HEK293T (cell line): ENCODE results near the gene PZP.

Experiments
- BHLHE40 ChIP-seq: fragments of 450-650 bp; IDR thresholded peaks from 2 replicates; pipeline ENCODE4 v1.6.1; 2016; ENCODE audit warnings: mild to moderate bottlenecking, moderate library complexity, borderline replicate concordance
- ELF4 ChIP-seq: fragments of 450-650 bp; IDR thresholded peaks from 2 replicates; pipeline ENCODE4 v1.6.1; 2017; ENCODE audit warnings: antibody characterized with exemption
- FOXA1 ChIP-seq: fragments of 450-650 bp; IDR thresholded peaks from 2 replicates; pipeline ENCODE4 v1.6.1; 2016; ENCODE audit warnings: mild to moderate bottlenecking
- FOXK2 ChIP-seq: fragments of 450-650 bp; IDR thresholded peaks from 2 replicates; pipeline ENCODE4 v1.6.1; 2016; ENCODE audit warnings: mild to moderate bottlenecking
- L3MBTL2 ChIP-seq: fragments of 450-650 bp; conservative IDR thresholded peaks from 2 replicates; pipeline ENCODE4 v1.6.1; 2016; ENCODE audit warnings: mild to moderate bottlenecking
- NFRKB ChIP-seq: fragments of 450-650 bp; IDR thresholded peaks from 2 replicates; pipeline ENCODE4 v1.6.1; 2016; ENCODE audit warnings: mild to moderate bottlenecking, moderate library complexity
- SUZ12 ChIP-seq: fragments of 450-650 bp; IDR thresholded peaks from 2 replicates; pipeline ENCODE4 v1.6.1; 2016; ENCODE audit warnings: mild to moderate bottlenecking
- ZNF384 ChIP-seq: fragments of 450-650 bp; IDR thresholded peaks from 2 replicates; pipeline ENCODE4 v1.6.1; 2016
- TF ChIP-seq, protein P1 (sequence below): fragments of 450-650 bp; IDR thresholded peaks from 2 replicates; pipeline ENCODE4 v1.6.1; 2016

DNA sequence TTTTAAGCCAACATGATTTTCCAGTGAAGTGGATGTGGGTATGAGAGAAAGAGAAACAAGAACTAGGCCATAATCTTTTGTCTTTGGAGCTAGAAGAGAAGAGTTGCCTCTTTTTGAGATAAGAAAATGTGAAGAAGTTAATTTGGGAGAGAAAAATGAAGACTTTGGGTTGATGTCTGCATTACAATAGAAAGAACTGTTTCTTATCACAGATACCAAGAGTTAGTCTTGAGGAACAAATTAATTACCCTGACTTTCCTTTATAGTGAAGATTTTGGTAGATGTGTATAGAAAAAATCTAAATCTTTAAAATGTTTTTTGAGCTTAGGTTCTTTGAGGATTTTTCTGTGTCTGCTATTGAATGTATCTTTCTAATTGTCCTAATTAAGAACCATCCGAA, 96.7 kb downstream of the PZP start:
- TF ChIP-seq ZNF384: no peak
- TF ChIP-seq BHLHE40: no peak
- no peak for TF ChIP-seq ELF4
- TF ChIP-seq SUZ12: no peak
- no peak for TF ChIP-seq NFRKB
- TF ChIP-seq FOXA1: no peak
- no peak for TF ChIP-seq FOXK2
- no peak for TF ChIP-seq L3MBTL2
- TF ChIP-seq, protein P1, sequence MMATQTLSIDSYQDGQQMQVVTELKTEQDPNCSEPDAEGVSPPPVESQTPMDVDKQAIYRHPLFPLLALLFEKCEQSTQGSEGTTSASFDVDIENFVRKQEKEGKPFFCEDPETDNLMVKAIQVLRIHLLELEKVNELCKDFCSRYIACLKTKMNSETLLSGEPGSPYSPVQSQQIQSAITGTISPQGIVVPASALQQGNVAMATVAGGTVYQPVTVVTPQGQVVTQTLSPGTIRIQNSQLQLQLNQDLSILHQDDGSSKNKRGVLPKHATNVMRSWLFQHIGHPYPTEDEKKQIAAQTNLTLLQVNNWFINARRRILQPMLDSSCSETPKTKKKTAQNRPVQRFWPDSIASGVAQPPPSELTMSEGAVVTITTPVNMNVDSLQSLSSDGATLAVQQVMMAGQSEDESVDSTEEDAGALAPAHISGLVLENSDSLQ: no peak
